IMR-90 (cell line): ENCODE measurements around the gene ABCA4. TPM values are rescaled to one million over a fixed set of nuclear protein-coding genes. Genes with fewer than 3 reads are reported as not detected.

ENCODE experiments used
- ATAC-seq: fragments of 200-7000 bp; cut with Tn5 transposase; 2 replicates; pipeline ENCODE4 v1.9.1; 2020; ENCODE audit warnings: low read depth, mild to moderate bottlenecking, moderate library complexity
- BruUV-seq: library from RNA; stranded (reverse); fragments of 400-500 nt; replicated peaks from 2 replicates; lab custom pipeline; 2021; lab: Mats Ljungman, UMichigan
- CTCF ChIA-PET: fragments of 300-600 bp; formaldehyde crosslinking; extraction: SDS; loops from one replicate; lab custom pipeline; 2021; ENCODE audit warnings: antibody characterized with exemption; lab: Yijun Ruan, JAX
- POLR2A ChIA-PET: fragments of 300-600 bp; sonication (Branson Sonifier 250); formaldehyde crosslinking; loops from one replicate; lab custom pipeline; 2022; ENCODE audit warnings: antibody characterized with exemption; ENCODE audit not compliant: unreplicated experiment; lab: Charles Lee
- DNase-seq: peaks from one replicate; pipeline ENCODE4 v3.0.0; 2013
- H2AFZ ChIP-seq: replicated peaks from 2 replicates; pipeline ENCODE3; 2013; ENCODE audit warnings: low read length, mild to moderate bottlenecking; ENCODE audit not compliant: poor library complexity
- H2AK5ac ChIP-seq: 2 replicates; pipeline ENCODE4 v1.6.1; 2013; ENCODE audit warnings: low read depth, low read length, inconsistent platforms
- H2AK9ac ChIP-seq: replicated peaks from 2 replicates; pipeline ENCODE3; 2013; ENCODE audit warnings: mild to moderate bottlenecking, low read depth, low read length, moderate library complexity; ENCODE audit not compliant: poor library complexity
- H2BK120ac ChIP-seq: 2 replicates; pipeline ENCODE4 v1.6.1; 2013; ENCODE audit warnings: low read depth, low read length, inconsistent platforms
- H2BK15ac ChIP-seq: 3 replicates; pipeline ENCODE4 v1.6.1; 2013; ENCODE audit warnings: low read depth, low read length, inconsistent platforms
- H2BK20ac ChIP-seq: 2 replicates; pipeline ENCODE4 v1.6.1; 2013; ENCODE audit warnings: low read depth, mild to moderate bottlenecking, inconsistent platforms, low read length, moderate library complexity
- H2BK5ac ChIP-seq: 2 replicates; pipeline ENCODE4 v1.6.1; 2013; ENCODE audit warnings: mild to moderate bottlenecking, low read depth, low read length, inconsistent platforms; ENCODE audit not compliant: poor library complexity, severe bottlenecking
- H3K14ac ChIP-seq: replicated peaks from 2 replicates; pipeline ENCODE4 v1.6.1; 2013; ENCODE audit warnings: low read depth, low read length, inconsistent platforms
- H3K18ac ChIP-seq: 2 replicates; pipeline ENCODE4 v1.6.1; 2013; ENCODE audit warnings: low read depth, low read length, control low read depth
- H3K23ac ChIP-seq: 2 replicates; pipeline ENCODE4 v1.6.1; 2013; ENCODE audit warnings: low read depth, low read length, inconsistent platforms
- H3K27ac ChIP-seq: 2 replicates; pipeline ENCODE4 v1.5.1; 2013; ENCODE audit warnings: mild to moderate bottlenecking, control low read depth, low read length; ENCODE audit not compliant: insufficient read depth
- H3K27me3 ChIP-seq: 2 replicates; pipeline ENCODE4 v1.6.1; 2013; ENCODE audit warnings: low read length; ENCODE audit not compliant: control insufficient read depth, insufficient read depth
- H3K36me3 ChIP-seq: 2 replicates; pipeline ENCODE4 v1.6.1; 2013; ENCODE audit warnings: low read length, mixed read lengths; ENCODE audit not compliant: control insufficient read depth, insufficient read depth
- H3K4ac ChIP-seq: 2 replicates; pipeline ENCODE4 v1.6.1; 2013; ENCODE audit warnings: low read depth, low read length, inconsistent platforms
- H3K4me1 ChIP-seq: 2 replicates; pipeline ENCODE4 v1.6.1; 2013; ENCODE audit warnings: low read length, mixed read lengths; ENCODE audit not compliant: control insufficient read depth, insufficient read depth
- H3K4me2 ChIP-seq: 2 replicates; pipeline ENCODE4 v1.6.1; 2013; ENCODE audit warnings: low read depth, mild to moderate bottlenecking, control low read depth, low read length, moderate library complexity
- H3K4me3 ChIP-seq: 2 replicates; pipeline ENCODE4 v1.5.1; 2013; ENCODE audit warnings: low read depth, mild to moderate bottlenecking, control low read depth, low read length, moderate library complexity; ENCODE audit not compliant: insufficient read depth
- H3K56ac ChIP-seq: 2 replicates; pipeline ENCODE4 v1.6.1; 2013; ENCODE audit warnings: low read length, inconsistent platforms; ENCODE audit not compliant: insufficient read depth; ENCODE audit errors: extremely low read depth
- H3K79me1 ChIP-seq, 2 experiments: 2 replicates each; pipeline ENCODE4 v1.6.1; 2013; ENCODE audit warnings: low read length in 2 of 2, inconsistent platforms in 1 of 2, low read depth in 1 of 2
- H3K9ac ChIP-seq: 2 replicates; pipeline ENCODE4 v1.6.1; 2013; ENCODE audit warnings: low read depth, low read length, control low read depth
- H3K9me1 ChIP-seq: 2 replicates; pipeline ENCODE4 v1.6.1; 2013; ENCODE audit warnings: low read length, inconsistent platforms; ENCODE audit not compliant: insufficient read depth
- H3K9me3 ChIP-seq: 2 replicates; pipeline ENCODE4 v1.6.1; 2013; ENCODE audit warnings: low read length; ENCODE audit not compliant: control insufficient read depth, insufficient read depth
- H4K20me1 ChIP-seq: 2 replicates; pipeline ENCODE4 v1.6.1; 2013; ENCODE audit warnings: low read length, inconsistent platforms; ENCODE audit not compliant: insufficient read depth
- H4K5ac ChIP-seq: 2 replicates; pipeline ENCODE4 v1.6.1; 2013; ENCODE audit warnings: mild to moderate bottlenecking, low read depth, low read length, control low read depth
- H4K8ac ChIP-seq, 2 experiments: 2 replicates each; pipeline ENCODE4 v1.6.1; 2013; ENCODE audit warnings: low read depth in 2 of 2, low read length in 2 of 2, control low read depth in 1 of 2, inconsistent platforms in 1 of 2
- H4K91ac ChIP-seq: 2 replicates; pipeline ENCODE4 v1.6.1; 2013; ENCODE audit warnings: low read depth, low read length, inconsistent platforms; ENCODE audit not compliant: insufficient read depth
- FOS ChIP-seq: fragments of 150-350 bp; IDR thresholded peaks from 2 replicates; pipeline ENCODE4 v1.6.1; 2016; ENCODE audit warnings: low read depth, low read length
- MAFK ChIP-seq: IDR thresholded peaks from 2 replicates; pipeline ENCODE4 v1.6.1; 2012; ENCODE audit warnings: low read depth, low read length, improper control_type of control experiment
- MAZ ChIP-seq: IDR thresholded peaks from 2 replicates; pipeline ENCODE4 v1.6.1; 2012; ENCODE audit warnings: low read depth, mild to moderate bottlenecking, low read length, improper control_type of control experiment, moderate library complexity, borderline replicate concordance
- NFE2L2 ChIP-seq: fragments of 150-350 bp; IDR thresholded peaks from 2 replicates; pipeline ENCODE4 v1.6.1; 2016; ENCODE audit warnings: low read depth, mild to moderate bottlenecking, low read length
- RCOR1 ChIP-seq: IDR thresholded peaks from 2 replicates; pipeline ENCODE4 v1.6.1; 2012; ENCODE audit warnings: mild to moderate bottlenecking, low read length, improper control_type of control experiment; ENCODE audit not compliant: insufficient replicate concordance
- WGBS, 2 experiments: methylation state at CpG; one replicate each; pipeline versions ENCODE4 v1.1.5 to v1.1.7; 2013; ENCODE audit warnings: missing lambda C conversion rate in 2 of 2; ENCODE audit not compliant: insufficient read length in 1 of 2; ENCODE audit errors: extremely low coverage in 2 of 2; 5-methylcytosine and 5-hydroxymethylcytosine counted together
- dilution Hi-C: fragments of 300-500 bp; cut with HindIII; formaldehyde crosslinking; loops from one replicate; pipeline ENCODE4 v1.14.3; 2018; ENCODE audit warnings: low sequenced_read_pairs; ENCODE audit not compliant: unreplicated experiment
- in situ Hi-C: fragments of 300-500 bp; cut with MboI; formaldehyde crosslinking; loops from 3 replicates; pipeline ENCODE4 v1.14.3; 2019; ENCODE audit warnings: low sequenced_read_pairs, inconsistent platforms, mixed read lengths
- intact Hi-C: fragments of 100-400 bp; cut with micrococcal nuclease; formaldehyde crosslinking; loops from 2 replicates; pipeline ENCODE4 v1.10.0; 2022
- polyA plus RNA-seq, 3 experiments: library from polyadenylated mRNA; depleted of rRNA; stranded (reverse); fragments of >200 nt; gene quantifications; 2 replicates each; pipeline ENCODE4 v1.2.3, GENCODE V29; 2012; ENCODE audit warnings: low replicate concordance in 1 of 3
- total RNA-seq: library from RNA; depleted of rRNA; stranded (reverse); fragments of >200 nt; gene quantifications from 2 replicates; pipeline ENCODE4 v1.2.3, GENCODE V29; 2012
- TF ChIP-seq, protein P1 (sequence below): fragments of 150-350 bp; IDR thresholded peaks from 2 replicates; pipeline ENCODE4 v1.6.1; 2016; ENCODE audit warnings: low read depth, mild to moderate bottlenecking, low read length, moderate library complexity, borderline replicate concordance

Gene ABCA4
- total and polyA plus RNA-seq, 2 of the 4 experiments (the other 2 are of a cell fraction) = under 0.01 to 0.36 TPM

DNA sequence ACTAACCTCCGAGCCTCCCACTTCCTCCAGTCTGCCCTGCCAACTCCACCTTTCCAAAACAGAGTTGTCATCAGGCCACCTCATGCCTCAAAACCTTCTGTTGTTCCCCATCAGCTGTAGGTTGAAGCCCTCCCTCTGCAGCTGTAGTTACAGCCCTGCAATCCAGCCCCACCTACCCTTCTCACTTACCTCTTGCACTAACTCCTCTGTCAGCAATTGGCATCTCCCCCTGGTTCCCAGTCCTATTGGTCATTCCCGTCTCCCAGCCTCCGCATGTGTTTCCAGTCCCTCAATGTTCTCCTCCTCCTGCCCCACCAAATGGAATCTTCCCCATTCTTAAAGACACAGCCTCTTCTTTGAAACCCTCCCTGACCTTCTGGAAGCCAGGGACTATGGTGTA lies 111.6 kb downstream of the ABCA4 start:
- Histone ChIP-seq H2AK9ac (no peak overlapping the region), H2AK5ac (no peak overlapping the region), H3K14ac (no peak overlapping the region), H3K4me3 (no peak overlapping the region), H3K23ac (no peak overlapping the region), H3K18ac (no peak overlapping the region), H3K4me1 (peaks cover 3% of the 10 kb centered on the region; the same call in 1 of the 2 replicates), H3K9ac (no peak overlapping the region), H3K36me3 (no peaks in the 10 kb centered on the region), H3K27me3 (no peaks in the 10 kb centered on the region; the same call in 1 of the 2 replicates), H4K91ac (no peak overlapping the region), H3K4ac (no peak overlapping the region), H2BK15ac (no peak overlapping the region), H4K20me1 (no peaks in the 10 kb centered on the region), H4K8ac (no peak overlapping the region), H2AFZ (no peak overlapping the region), H3K9me3 (no peaks in the 10 kb centered on the region), H2BK120ac (no peak overlapping the region), H3K4me2 (no peak overlapping the region), H3K56ac (no peak overlapping the region), H3K27ac (no peak overlapping the region), H3K9me1 (no peaks in the 10 kb centered on the region), H4K5ac (no peak overlapping the region), H2BK20ac (no peak overlapping the region), H3K79me1 (no peaks in the 10 kb centered on the region), H2BK5ac (no peak overlapping the region)
- dilution Hi-C loops = no loop called here
- DNase-seq = no peak
- ATAC-seq = no peak
- WGBS, 2 experiments = 100% methylated on average over 2 of the region's 3 CpGs; no CpG with 5 or more reads in 1 of the 2 experiments
- in situ Hi-C loops = no loop called here
- intact Hi-C loops = no loop called here
- CTCF ChIA-PET = no interaction called here
- TF ChIP-seq MAZ = no peak
- TF ChIP-seq FOS = no peak
- TF ChIP-seq RCOR1 = no peak
- no peak for TF ChIP-seq MAFK
- no peak for TF ChIP-seq NFE2L2
- TF ChIP-seq, protein P1, sequence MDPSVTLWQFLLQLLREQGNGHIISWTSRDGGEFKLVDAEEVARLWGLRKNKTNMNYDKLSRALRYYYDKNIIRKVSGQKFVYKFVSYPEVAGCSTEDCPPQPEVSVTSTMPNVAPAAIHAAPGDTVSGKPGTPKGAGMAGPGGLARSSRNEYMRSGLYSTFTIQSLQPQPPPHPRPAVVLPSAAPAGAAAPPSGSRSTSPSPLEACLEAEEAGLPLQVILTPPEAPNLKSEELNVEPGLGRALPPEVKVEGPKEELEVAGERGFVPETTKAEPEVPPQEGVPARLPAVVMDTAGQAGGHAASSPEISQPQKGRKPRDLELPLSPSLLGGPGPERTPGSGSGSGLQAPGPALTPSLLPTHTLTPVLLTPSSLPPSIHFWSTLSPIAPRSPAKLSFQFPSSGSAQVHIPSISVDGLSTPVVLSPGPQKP = no peak
- POLR2A ChIA-PET = no interaction called here
- no TSS peak for BruUV-seq
